ENCODE data around the gene RAP1GAP2.
A peak's percentile ranks its signal among the peaks of the same experiment; 100 is the strongest.

The RAP1GAP2 gene

DNA sequence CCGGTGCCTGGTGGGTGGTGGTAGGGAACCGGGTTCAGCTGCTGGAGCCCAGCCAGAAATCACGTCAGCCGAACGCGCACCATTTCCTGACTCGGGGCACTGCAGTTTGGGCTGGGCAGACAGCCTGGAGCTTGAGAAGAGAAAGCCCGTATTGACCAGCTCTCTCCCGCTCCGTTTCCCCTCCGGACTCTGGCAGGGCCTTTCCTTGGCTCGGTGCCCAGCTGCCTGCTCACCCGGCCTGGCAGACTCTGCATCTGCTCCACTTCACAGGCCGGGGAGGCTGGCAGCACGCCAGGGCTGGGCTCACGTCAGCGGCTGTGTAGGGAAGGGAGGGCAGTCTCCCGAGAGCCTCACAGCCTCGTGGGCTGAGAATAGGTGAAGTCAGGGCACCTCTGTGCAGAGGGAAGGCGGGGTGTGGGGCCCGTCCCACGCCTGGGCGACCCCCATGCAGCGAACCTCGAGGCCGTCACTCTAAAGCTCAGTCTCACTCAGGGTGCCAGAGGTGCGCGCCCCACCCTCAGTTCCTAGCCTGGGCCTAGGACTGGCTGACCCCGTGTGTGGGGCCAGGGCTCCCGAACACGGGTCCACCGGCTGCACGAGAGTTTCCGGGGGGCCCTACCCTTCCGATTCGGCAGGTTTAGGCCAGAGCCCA is 208.0 kb downstream of the RAP1GAP2 start:
- no peaks in the 10 kb centered on the region for H3K27me3 ChIP-seq (replicated peaks)
- peak overlapping the region; percentile 15 for H3K4me3 ChIP-seq (ENCODE audit: low read depth, low read length)
- TF ChIP-seq, protein P1, sequence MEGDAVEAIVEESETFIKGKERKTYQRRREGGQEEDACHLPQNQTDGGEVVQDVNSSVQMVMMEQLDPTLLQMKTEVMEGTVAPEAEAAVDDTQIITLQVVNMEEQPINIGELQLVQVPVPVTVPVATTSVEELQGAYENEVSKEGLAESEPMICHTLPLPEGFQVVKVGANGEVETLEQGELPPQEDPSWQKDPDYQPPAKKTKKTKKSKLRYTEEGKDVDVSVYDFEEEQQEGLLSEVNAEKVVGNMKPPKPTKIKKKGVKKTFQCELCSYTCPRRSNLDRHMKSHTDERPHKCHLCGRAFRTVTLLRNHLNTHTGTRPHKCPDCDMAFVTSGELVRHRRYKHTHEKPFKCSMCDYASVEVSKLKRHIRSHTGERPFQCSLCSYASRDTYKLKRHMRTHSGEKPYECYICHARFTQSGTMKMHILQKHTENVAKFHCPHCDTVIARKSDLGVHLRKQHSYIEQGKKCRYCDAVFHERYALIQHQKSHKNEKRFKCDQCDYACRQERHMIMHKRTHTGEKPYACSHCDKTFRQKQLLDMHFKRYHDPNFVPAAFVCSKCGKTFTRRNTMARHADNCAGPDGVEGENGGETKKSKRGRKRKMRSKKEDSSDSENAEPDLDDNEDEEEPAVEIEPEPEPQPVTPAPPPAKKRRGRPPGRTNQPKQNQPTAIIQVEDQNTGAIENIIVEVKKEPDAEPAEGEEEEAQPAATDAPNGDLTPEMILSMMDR (IDR thresholded peaks at IDR 0.05; ENCODE audit: low read depth, low read length, missing control alignments), result no peak
- in situ Hi-C loops (cut with HindIII; ENCODE audit: low pct_ligation_motif_present, low sequenced_read_pairs), result no loop called here
- DNase-seq, result peak; percentile 93
- H3K27ac ChIP-seq, result peak overlapping the region; percentile 27
- H3K36me3 ChIP-seq (replicated peaks), result no peaks in the 10 kb centered on the region

DNA sequence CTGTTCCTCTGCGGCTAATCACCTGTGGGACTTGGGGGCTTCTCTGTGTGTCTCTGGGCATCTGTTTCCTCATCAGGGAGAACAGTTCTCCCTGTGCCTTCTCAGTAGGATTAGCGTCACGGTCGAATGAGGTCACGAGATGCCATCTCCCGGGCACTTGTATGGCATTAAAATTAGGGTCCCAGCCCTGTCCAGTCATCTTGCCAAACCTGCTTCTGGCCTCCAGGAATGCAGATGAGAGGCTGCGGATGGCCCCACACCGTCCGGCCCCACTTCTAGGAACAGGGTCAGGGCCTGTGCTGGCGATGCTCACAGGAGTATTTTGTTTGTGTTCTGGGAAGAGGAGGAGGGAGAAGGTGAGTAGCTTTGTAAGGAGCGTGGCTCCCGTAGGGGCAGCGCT is 208.7 kb downstream of the RAP1GAP2 start:
- H3K36me3 ChIP-seq (replicated peaks), result no peaks in the 10 kb centered on the region
- TF ChIP-seq, protein P1 (IDR thresholded peaks at IDR 0.05; ENCODE audit: low read depth, low read length, missing control alignments), result no peak
- no peaks in the 10 kb centered on the region for H3K27me3 ChIP-seq (replicated peaks)
- no peak overlapping the region for H3K4me3 ChIP-seq (ENCODE audit: low read depth, low read length)
- in situ Hi-C loops (cut with HindIII; ENCODE audit: low pct_ligation_motif_present, low sequenced_read_pairs), result no loop called here
- DNase-seq, result no peak
- H3K27ac ChIP-seq, result no peak overlapping the region

DNA sequence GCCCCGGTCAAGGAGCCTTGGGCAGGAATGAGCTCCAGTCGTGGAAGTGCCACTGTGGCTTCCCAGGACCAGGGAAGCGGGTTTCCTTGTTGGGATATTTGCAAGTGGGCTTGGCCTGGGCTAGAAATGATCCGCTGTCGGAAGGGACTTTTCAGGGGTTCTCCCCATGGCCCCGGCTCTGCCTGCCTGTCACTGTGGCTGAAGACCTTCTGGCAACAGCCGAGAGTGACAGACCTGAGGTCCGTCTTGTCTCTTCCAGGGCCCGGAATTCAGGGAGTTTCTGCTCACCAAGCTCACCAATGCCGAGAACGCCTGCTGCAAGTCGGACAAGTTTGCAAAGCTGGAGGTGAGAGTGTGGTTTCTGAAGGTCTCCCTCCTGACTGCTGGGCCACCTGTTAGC is 209.5 kb downstream of the RAP1GAP2 start:
- no peak for DNase-seq
- Histone ChIP-seq H3K27me3 (replicated peaks) (no peaks in the 10 kb centered on the region), H3K4me3 (ENCODE audit: low read depth, low read length) (no peak overlapping the region), H3K36me3 (replicated peaks) (no peaks in the 10 kb centered on the region), H3K27ac (no peak overlapping the region)
- in situ Hi-C loops (cut with HindIII; ENCODE audit: low pct_ligation_motif_present, low sequenced_read_pairs), result no loop called here
- TF ChIP-seq, protein P1 (IDR thresholded peaks at IDR 0.05; ENCODE audit: low read depth, low read length, missing control alignments), result no peak

DNA sequence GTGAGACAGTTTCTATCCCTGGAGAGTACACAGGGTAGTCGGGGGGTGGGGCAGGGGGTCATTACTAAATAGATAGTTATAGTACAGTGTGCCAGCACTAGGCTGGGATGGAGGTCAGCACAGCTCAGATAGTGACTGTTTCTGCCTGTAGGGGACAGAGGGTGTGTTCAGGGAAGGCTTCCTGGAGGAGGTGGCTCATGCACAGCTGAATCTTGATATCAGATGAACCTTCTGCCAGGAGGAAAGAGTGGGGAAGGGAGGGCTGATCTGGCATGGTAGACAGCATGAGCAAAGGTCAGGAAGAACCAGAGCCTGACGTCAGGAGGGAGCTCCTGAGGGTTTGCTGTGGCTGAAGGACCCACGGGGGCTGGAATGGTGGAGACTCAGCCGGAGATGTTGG is 210.6 kb downstream of the RAP1GAP2 start:
- Histone ChIP-seq H3K27ac (no peak overlapping the region), H3K4me3 (ENCODE audit: low read depth, low read length) (no peak overlapping the region), H3K36me3 (replicated peaks) (no peaks in the 10 kb centered on the region), H3K27me3 (replicated peaks) (no peaks in the 10 kb centered on the region)
- TF ChIP-seq, protein P1 (IDR thresholded peaks at IDR 0.05; ENCODE audit: low read depth, low read length, missing control alignments), result no peak
- in situ Hi-C loops (cut with HindIII; ENCODE audit: low pct_ligation_motif_present, low sequenced_read_pairs), result no loop called here
- DNase-seq, result no peak

DNA sequence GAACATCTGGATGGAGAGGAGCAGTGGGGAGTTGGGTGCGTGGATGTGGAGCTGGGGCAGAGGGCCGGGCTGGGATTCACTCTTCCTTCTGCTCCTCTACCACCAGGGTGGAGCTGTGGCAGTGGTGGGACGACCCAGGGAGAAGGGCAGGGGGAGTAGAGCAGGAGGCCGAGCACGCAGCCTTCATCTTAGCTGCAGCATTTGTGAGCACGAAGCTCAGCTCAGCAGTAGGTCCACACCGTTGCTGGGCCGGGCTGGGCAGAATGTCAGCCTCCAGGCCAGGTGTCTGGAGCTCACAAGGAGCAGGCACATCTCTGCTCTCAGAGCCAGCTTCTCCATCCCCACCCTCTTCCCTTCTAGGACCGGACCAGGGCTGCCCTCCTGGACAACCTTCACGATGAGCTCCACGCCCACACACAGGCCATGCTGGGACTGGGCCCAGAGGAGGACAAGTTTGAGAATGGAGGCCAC is 211.4 kb downstream of the RAP1GAP2 start:
- no peak overlapping the region for H3K4me3 ChIP-seq (ENCODE audit: low read depth, low read length)
- no peaks in the 10 kb centered on the region for H3K27me3 ChIP-seq (replicated peaks)
- H3K27ac ChIP-seq, result no peak overlapping the region
- in situ Hi-C loops (cut with HindIII; ENCODE audit: low pct_ligation_motif_present, low sequenced_read_pairs), result no loop called here
- TF ChIP-seq, protein P1 (IDR thresholded peaks at IDR 0.05; ENCODE audit: low read depth, low read length, missing control alignments), result no peak
- no peaks in the 10 kb centered on the region for H3K36me3 ChIP-seq (replicated peaks)
- no peak for DNase-seq
